Measurements from ENCODE around the gene ARSD.
"Not testable (repeated sequence)": the region's sequence is repeated elsewhere in the genome, so short reads cannot be mapped to it uniquely, and the experiment has no call there.

Gene ARSD

GRCh38 chrX:2933125-2933900 lies 4.2 kb upstream of the ARSD start:
- no peak for DNase-seq

GRCh38 chrX:2931612-2932011 lies 2.5 kb upstream of the ARSD start:
- DNase-seq, result no peak

GRCh38 chrX:2931155-2931554 lies 2.0 kb upstream of the ARSD start:
- DNase-seq, result no peak

GRCh38 chrX:2928191-2928582 lies 952 bp downstream of the ARSD start:
- no peak for DNase-seq

GRCh38 chrX:2926664-2927275 lies 2.4 kb downstream of the ARSD start:
- no peak for DNase-seq

GRCh38 chrX:2926255-2926654 lies 2.9 kb downstream of the ARSD start:
- not testable (repeated sequence) for DNase-seq

GRCh38 chrX:2924151-2924550 lies 5.0 kb downstream of the ARSD start:
- no peak for DNase-seq

- no peak for DNase-seq
These were observed 7.4 kb downstream of the ARSD start for GRCh38 chrX:2921750-2922149.

- no peak for DNase-seq
These were observed 7.9 kb downstream of the ARSD start for GRCh38 chrX:2921193-2921592.

GRCh38 chrX:2917767-2918166 lies 11.4 kb downstream of the ARSD start:
- DNase-seq, result no peak

GRCh38 chrX:2913118-2913517 lies 16.0 kb downstream of the ARSD start:
- DNase-seq, result no peak

- no peak for DNase-seq
These were observed 19.0 kb downstream of the ARSD start for GRCh38 chrX:2910109-2910508.

GRCh38 chrX:2908125-2908685 lies 20.9 kb downstream of the ARSD start:
- no peak for DNase-seq

- no peak for DNase-seq
These were observed 21.8 kb downstream of the ARSD start for GRCh38 chrX:2907295-2907694.

GRCh38 chrX:2903366-2903765 lies 25.8 kb downstream of the ARSD start:
- DNase-seq, result no peak

- no peak for DNase-seq
These were observed 26.3 kb downstream of the ARSD start for GRCh38 chrX:2902841-2903240.

GRCh38 chrX:2901367-2902036 lies 27.6 kb downstream of the ARSD start:
- DNase-seq, result no peak

GRCh38 chrX:2898846-2899512 lies 30.2 kb downstream of the ARSD start:
- DNase-seq, result no peak

GRCh38 chrX:2897690-2898623 lies 31.2 kb downstream of the ARSD start:
- not testable (repeated sequence) for DNase-seq

- no peak for DNase-seq
These were observed 31.8 kb downstream of the ARSD start for GRCh38 chrX:2897311-2897689.

GRCh38 chrX:2894885-2895292 lies 34.2 kb downstream of the ARSD start:
- DNase-seq, result no peak

GRCh38 chrX:2892816-2893215 lies 36.3 kb downstream of the ARSD start:
- DNase-seq, result no peak
